GM19023 (cell line): ENCODE data around the gene PNPLA1.

Experiments used
- ATAC-seq: cut with Tn5 transposase; IDR thresholded peaks from one replicate; pipeline ENCODE4 v1.9.1; 2021; ENCODE audit warnings: mild to moderate bottlenecking, moderate library complexity; ENCODE audit not compliant: unreplicated experiment

The PNPLA1 gene

DNA sequence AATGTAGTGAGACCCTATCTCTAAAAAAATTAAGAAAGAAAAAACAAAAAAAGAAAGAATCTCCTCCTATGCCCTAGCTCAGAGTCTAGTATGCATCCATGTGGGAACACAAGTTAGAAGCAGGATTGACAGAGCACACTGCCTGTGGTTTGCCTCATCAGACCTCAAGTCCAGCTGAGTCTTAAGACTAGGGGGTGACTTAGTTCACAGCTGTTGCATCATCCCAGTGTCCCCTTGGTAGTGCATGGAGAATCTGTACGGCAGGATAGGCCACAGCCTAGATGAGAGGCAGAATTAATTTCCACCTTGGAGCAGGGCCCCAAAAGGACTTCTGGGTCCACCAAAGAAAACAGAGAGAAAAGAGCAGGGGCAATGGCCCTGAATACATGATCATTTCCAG, 13.7 kb downstream of the PNPLA1 start:
- ATAC-seq, result no peak

DNA sequence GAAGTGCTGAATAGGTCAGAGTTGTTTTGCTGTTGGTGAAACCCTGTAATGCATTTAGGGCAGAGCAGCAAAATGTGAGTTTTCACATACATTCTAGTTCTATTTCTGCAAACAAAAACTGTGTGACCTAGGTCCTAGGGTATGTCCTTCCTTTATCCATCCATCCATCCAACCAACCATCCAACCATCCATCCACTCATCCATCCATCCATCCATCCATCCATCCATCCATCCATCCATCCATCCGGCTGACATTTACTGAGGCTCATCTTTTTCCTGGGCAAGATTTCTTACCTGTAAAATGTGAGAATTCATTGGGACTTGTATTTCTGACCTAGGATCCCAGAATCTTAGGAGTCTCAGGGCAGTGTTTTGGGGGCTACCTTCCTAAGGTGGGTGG, 14.5 kb downstream of the PNPLA1 start:
- no peak for ATAC-seq

GRCh38 chr6:36285187-36285671, 15.4 kb downstream of the PNPLA1 start:
- ATAC-seq, result no peak

DNA sequence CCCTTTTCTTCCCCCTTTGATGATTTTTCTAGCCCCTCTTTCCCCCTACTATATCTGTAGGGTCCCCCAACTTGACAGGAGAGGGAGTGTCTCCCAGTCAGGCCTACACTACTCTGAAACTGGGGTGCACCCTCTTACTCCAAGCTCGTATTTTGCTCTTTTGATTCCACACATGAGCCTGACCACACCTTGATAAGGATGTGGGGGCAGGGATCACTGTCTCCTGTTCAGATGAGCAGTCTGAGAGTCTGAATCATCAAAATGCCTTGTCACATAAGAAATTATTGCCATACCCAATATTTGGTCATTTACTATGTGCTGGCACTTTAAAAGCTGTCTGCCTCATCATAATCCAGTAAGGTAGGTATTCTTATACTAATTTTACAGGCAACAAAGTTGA, 15.9 kb downstream of the PNPLA1 start:
- ATAC-seq, result no peak

- ATAC-seq, result no peak
Measured at GRCh38 chr6:36286858-36287257, 17.0 kb downstream of the PNPLA1 start.

GRCh38 chr6:36289281-36289878, 19.5 kb downstream of the PNPLA1 start:
- no peak for ATAC-seq

GRCh38 chr6:36290668-36291620, 21.1 kb downstream of the PNPLA1 start:
- ATAC-seq, result no peak

DNA sequence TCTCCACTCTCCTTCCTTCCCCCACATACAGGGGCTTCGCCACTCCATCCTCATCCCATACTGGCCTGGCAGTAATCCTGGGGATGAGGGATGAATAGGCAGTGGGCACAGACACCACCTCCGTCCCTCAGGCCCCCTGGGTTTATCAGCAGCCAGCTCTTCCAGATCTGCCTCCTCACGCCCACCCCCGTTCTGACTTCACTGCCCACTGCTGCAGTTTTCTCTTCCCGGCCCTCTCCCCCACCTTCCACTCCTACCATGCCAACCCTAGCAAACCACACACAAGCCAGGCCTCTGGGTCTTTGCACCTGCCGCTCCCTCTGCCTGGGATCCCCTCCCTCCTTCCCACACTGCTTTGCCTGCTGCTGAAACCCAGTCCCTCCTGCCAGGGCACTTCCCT, 22.3 kb downstream of the PNPLA1 start:
- no peak for ATAC-seq

DNA sequence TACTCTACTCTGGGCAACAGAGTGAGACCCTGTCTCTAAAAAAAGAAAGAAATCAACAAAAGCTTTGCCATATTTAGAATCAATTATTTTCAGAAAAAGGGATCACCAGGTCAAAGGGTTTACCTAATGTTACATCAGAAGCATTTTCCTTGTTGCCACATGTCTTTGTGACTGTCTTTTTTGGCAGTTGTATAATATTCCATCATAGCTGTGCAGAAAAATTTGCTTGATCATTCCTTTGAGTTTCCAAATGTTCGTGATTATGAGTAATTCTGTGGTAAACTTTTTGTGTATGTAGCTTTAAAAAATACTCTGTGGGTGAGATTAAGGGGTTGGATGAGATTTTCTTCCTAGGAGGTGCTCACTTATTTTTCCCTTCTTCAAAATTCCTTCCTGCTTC, 26.4 kb downstream of the PNPLA1 start:
- ATAC-seq, result no peak

GRCh38 chr6:36297051-36297450, 27.2 kb downstream of the PNPLA1 start:
- ATAC-seq, result no peak

GRCh38 chr6:36297511-36297910, 27.7 kb downstream of the PNPLA1 start:
- no peak for ATAC-seq

DNA sequence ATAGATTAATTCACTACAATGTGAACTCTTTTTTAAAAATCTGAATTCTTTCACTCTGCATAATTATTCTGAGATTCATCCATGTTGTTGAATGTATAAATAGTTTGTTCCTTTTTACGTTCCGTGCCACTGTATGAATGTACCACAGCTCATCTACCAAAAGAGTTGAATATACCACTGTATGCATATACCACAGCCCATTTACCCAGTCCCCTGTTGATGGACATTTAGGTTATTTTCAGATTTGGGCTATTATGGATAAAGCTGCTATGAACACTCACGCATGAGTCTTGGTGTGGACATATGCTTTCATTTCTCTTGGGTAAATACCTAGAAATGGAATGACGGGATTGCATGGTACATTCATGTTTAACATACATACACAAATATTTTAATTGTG, 28.2 kb downstream of the PNPLA1 start:
- ATAC-seq, result no peak

- no peak for ATAC-seq
Measured at GRCh38 chr6:36301085-36301658, 31.3 kb downstream of the PNPLA1 start.

DNA sequence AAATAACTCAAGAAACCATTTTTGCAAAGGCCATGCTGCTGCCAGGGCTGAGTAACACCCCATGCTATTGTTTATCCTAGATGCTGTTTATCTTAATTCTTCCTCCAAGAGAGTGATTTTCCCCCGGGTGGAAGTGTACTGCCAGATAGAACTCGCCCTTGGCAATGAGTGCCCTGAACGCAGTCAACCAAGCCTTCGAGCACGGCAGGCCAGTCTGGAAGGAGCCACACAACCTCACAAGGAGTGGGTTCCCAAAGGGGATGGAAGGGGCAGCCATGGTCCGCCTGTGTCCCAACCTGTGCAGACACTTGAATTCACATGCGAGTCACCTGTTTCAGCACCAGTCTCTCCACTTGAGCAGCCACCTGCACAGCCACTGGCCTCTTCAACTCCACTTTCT, 31.9 kb downstream of the PNPLA1 start:
- no peak for ATAC-seq

DNA sequence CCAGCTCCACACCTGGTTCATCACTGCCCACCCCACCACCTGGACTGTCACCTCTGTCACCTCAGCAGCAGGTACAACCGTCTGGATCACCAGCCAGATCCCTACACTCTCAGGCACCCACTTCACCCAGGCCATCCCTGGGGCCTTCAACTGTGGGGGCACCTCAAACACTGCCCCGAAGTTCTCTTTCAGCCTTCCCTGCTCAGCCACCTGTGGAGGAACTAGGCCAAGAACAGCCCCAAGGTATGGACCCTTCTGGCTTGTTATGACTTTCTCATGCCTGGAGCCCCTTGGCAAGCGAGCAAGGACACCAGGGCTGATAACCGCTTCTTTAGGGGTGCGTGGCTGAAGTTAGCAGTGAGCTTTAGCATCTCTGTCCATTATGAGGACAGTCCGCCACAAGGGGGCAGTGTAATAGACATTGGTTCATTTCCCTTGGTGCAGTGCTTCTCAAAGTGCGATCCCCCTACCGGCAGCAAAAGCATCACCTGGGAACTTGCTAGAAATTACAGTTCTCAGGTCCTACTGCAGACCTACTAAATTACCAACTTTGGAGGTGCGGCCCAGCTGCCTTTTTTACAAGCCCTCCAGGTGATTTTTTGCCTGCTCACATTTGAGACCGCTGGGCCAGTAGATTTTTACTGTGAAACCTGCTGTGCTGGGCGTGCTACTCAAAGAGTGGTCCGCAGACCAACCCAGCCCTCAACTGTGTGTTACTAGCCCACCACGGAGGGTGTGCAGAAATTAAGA, 32.5 kb downstream of the PNPLA1 start:
- ATAC-seq, result no peak

- no peak for ATAC-seq
Measured at GRCh38 chr6:36305885-36306284, 36.0 kb downstream of the PNPLA1 start.

GRCh38 chr6:36306375-36306774, 36.5 kb downstream of the PNPLA1 start:
- ATAC-seq, result no peak

DNA sequence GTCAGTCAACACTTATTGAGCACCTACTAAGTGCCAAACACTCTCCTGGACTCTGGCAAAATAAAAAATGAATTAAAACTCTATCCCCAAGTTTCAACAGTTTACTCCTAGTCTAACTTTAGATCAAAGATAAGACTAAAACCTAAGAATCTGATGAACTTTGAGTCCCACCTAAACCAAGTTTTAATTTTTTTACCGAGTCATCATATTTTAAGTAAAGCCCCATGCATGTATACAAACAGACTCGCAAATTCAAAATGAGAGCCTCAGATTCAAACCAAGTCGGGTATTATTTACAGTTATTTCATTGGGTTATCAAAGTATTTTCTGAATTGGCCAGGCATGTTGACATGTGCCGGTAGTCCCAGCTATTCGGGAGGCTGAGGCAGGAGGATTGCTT, 38.7 kb downstream of the PNPLA1 start:
- no peak for ATAC-seq

DNA sequence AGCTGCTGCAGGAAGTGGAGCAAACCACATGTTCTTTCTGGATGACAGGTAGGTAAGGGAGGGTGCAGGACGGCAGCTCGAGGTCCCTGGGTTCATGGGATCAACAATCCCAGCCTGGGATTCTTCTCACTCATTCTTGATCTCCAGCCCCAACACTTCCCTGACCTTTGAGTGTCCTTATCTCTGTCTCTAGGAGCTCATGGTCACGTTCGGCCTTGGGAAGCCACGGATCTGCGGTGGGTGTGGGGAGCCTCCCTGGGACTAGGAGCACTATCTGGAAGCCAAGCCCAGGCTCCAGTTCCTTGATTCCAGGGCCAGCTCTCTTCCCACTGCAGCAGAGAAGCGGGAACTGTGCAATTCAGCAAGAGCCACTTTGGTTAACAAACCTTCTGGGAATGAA, 39.3 kb downstream of the PNPLA1 start:
- ATAC-seq, result no peak

DNA sequence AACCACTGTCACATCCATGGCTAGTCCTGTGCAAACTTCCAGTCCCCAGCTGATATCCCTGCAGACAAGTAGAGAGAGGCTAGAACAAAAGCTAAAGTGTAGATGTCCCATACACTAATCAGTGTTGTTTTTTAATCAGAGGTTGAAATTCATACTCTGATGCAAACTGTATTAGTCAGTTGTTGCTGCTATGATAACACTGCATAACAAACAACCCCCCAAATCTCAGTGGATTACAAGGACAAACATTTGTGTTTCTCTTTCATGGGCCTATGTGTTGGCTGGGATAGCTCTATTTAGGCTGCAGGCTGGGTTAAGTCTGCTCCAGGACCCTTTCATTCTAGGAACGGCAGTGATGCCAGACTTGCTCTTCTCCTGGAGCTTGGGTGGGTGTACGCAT, 40.0 kb downstream of the PNPLA1 start:
- no peak for ATAC-seq
